GM19035 (cell line): Measurements from ENCODE around the gene EME2.
"Not testable (repeated sequence)": the region's sequence is repeated elsewhere in the genome, so short reads cannot be mapped to it uniquely, and the experiment has no call there.

Experiments
- ATAC-seq: cut with Tn5 transposase; IDR thresholded peaks from one replicate; pipeline ENCODE4 v1.9.1; 2021; ENCODE audit not compliant: unreplicated experiment

EME2 gene

GRCh38 chr16:1790611-1791255 is 18.1 kb downstream of the EME2 start:
- ATAC-seq, result no peak

- ATAC-seq, result no peak
These were observed 18.8 kb downstream of the EME2 start for GRCh38 chr16:1791256-1791942.

DNA sequence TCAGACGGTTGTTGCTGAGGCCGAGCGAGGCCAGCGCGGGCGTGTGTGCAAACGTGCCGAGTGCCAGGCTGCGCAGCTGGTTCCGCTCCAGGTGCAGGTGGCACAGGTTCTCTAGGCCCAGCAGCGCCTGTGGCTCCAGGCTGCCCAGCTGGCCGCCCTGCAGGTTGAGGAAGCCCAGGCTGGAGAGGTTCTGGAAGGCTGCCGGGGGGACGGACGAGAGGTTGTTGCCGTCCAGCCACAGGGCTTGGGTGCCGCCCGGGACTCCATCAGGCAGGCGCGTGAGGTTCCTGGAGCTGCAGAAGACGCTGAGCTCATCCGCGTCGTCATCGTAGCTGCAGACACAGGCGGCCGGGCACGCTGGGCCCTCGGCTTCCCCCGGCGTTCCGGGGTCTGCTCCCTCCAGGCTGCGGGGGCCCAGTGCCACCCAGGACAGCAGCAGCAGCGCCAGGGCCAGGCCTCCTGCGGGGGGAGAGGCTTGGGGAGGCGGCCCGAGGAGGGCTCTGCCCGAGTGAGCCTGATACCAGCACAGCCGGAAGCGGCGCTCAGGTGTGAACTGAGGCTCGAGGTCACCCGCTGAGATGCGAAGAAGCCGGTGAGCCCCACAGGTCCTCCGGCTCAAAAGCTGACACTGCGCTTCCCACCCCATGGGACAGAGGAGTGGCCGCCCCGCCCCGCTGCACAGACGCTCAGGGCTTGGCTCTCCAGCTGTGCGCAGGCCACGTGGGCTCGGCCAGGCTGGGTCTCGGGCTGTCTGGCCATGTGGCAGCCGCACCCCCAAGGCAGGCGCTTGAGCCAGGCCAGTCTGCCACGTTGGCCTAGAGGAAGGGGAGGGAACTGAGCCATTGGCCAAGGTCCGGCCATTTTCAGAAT is 19.6 kb downstream of the EME2 start:
- ATAC-seq, result no peak

- ATAC-seq, result no peak
These were observed 20.4 kb downstream of the EME2 start for GRCh38 chr16:1792836-1793577.

GRCh38 chr16:1793578-1794220 is 21.1 kb downstream of the EME2 start, which contains the start of gene IGFALS:
IGFALS (minus strand) TSS chr16:1793705; CDS start chr16:1793652, 53 bp downstream.
- ATAC-seq, result no peak

DNA sequence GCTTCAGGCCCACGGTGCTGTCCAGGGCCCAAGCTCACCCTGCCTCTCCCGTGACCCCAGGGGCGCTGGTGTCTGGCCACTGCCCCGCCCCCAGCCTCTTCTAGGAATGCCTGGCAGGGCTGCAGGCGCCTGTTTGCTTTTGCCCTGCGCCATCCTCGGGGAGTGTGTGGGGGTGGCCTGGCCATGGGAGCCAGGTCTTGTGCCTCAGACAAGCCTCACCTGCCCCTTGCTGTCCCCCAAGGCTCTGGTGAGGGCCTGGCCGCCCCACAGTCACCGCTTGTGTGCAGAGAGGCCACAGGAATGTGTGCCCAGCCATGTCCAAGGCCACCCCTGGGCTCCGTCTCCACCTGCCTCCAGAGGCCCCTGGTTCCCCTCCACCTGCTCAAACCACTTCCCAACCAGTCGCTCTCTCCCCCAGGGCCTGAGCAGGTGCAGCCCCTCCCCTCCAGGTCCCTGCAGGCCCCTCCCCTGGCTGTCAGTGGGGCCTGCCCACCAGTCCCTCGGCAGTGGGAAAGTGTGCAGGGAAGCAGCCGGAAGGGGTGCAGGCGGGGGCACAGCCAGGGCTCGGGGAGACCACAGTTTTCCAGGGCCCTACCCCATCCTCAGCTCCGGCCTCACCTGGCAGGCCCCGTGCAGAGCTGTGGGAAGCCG is 21.7 kb downstream of the EME2 start:
- ATAC-seq, result no peak

- ATAC-seq, result no peak
These were observed 22.5 kb downstream of the EME2 start for GRCh38 chr16:1794908-1795666.

- ATAC-seq, result not testable (repeated sequence)
These were observed 26.7 kb downstream of the EME2 start for GRCh38 chr16:1799263-1799662.

- ATAC-seq, result no peak
These were observed 28.1 kb downstream of the EME2 start for GRCh38 chr16:1800701-1801100.

DNA sequence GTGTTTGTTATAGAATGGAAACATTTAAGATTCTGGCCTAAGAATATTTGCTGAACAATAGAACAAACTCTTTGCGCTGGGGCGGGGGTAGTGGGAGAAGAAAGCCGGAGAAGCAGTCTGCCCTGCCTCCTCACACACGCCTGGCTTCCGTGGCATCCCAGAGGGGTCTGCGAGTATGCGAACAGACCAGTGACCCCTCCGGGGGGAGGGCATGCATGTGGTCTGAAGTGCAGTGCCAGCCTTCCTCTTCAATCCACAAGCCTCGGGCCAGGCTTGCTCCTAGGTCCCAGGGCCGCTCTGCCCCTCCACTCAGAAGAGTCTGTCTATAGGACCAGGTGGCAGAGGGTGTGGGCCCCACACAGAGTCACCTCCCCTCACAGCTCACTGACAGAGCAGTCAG is 35.0 kb downstream of the EME2 start:
- ATAC-seq, result no peak

- ATAC-seq, result no peak
These were observed 36.1 kb downstream of the EME2 start for GRCh38 chr16:1808691-1809090.

- ATAC-seq, result no peak
These were observed 36.7 kb downstream of the EME2 start for GRCh38 chr16:1809281-1809801.

GRCh38 chr16:1810106-1810505 is 37.5 kb downstream of the EME2 start:
- ATAC-seq, result no peak

DNA sequence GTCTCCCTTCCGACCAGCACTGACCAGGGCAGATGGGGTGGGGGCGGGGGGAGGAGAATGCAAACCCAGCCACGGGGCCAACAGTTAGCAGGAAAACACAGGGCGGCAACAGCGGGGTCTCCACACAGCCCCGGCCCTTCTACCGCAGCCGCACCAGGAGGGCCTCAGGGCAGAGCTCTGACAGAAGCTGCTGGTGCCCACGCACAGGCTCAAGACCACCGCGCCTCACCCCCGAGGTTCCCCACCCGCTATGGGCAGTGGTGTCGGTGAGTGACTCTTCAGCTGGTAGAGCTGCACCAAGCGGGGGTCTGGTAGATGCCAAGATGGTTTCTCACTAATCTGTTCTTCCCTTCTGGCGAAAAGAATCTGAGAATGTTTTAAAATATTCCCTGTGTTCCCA is 37.9 kb downstream of the EME2 start:
- no peak for ATAC-seq

GRCh38 chr16:1812732-1813163 is 40.1 kb downstream of the EME2 start:
- ATAC-seq, result no peak

DNA sequence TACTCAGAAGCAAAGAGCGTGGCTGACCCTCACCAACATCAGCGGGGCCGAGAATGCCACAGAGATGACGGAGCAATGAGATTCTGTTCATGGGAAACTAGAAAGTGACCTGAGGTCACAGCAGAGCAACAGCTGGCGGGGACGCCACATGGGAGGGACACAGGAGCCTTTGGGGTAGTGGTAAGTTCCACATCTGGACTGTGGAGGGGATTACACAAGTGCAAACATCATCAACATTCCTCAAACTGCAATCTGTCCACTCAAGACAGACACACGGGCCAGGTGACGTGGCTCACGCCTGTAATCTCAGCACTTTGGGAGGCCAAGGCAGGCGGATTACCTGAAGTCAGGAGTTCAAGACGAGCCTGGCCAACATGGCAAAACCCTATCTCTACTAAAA is 42.9 kb downstream of the EME2 start:
- no peak for ATAC-seq

GRCh38 chr16:1816396-1817275 is 44.0 kb downstream of the EME2 start:
- no peak for ATAC-seq

DNA sequence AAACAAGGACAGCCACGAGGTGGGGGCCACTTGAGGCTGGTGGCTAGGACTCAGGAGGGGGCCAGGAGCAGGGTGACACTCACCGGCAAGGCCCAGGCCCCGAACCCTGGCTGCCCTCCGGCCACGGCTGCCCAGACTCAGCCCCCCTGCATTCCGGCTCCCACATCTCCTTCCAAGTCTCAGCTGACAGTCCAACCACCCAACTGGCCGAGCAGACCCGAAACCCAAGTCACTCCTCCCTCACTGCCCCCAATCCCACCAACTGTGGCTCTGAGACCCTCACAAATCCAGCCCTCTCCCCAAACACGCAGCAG is 44.6 kb downstream of the EME2 start:
- ATAC-seq, result no peak
